Transverse colon (tissue), 4 donors: Measurements from ENCODE around the gene CTRL. TPM values are rescaled to one million over a fixed set of nuclear protein-coding genes. Genes with fewer than 3 reads are reported as not detected.

Experiments
- DNase-seq: peaks from one replicate; pipeline ENCODE4 v3.0.0-alpha.2; 2019
- H3K27ac ChIP-seq, 4 donors: fragments of 200-600 bp; sonication (generic); 2 replicates each; pipeline ENCODE4 v1.5.1; 2016 to 2018; ENCODE audit warnings: inconsistent platforms in 4 of 4
- H3K27me3 ChIP-seq: fragments of 200-600 bp; sonication (generic); 2 replicates; pipeline ENCODE4 v1.5.1; 2017; ENCODE audit warnings: inconsistent platforms
- H3K36me3 ChIP-seq, 4 donors: fragments of 200-600 bp; sonication (generic); 2 replicates each; pipeline ENCODE4 v1.5.1; 2017 to 2019; ENCODE audit warnings: inconsistent platforms in 4 of 4
- H3K4me1 ChIP-seq, 4 donors: fragments of 200-600 bp; sonication (generic); 2 replicates each; pipeline ENCODE4 v1.5.1; 2017 to 2020; ENCODE audit warnings: inconsistent platforms in 4 of 4
- H3K4me3 ChIP-seq, 4 donors: fragments of 200-600 bp; sonication (generic); 1 replicate in 1 of 4; 2 replicates in 3 of 4; pipeline versions ENCODE4 v1.5.1 to v1.6.1; 2017 to 2019; ENCODE audit warnings: inconsistent platforms in 4 of 4
- H3K9me3 ChIP-seq, 2 donors: fragments of 200-600 bp; sonication (generic); 2 replicates each; pipeline ENCODE4 v1.5.1; 2017 to 2019; ENCODE audit warnings: inconsistent platforms in 2 of 2
- CTCF ChIP-seq, 5 experiments: fragments of 200-600 bp in 3 of 5; fragments of 450-650 bp in 2 of 5; sonication (generic) in 3 of 5; IDR thresholded peaks; 1 replicate in 2 of 5; 2 replicates in 3 of 5; pipeline ENCODE4 v1.5.1; 2016 to 2017; ENCODE audit warnings: antibody characterized with exemption in 5 of 5, inconsistent platforms in 3 of 5, mild to moderate bottlenecking in 2 of 5, moderate library complexity in 1 of 5
- EP300 ChIP-seq: sonication (generic); formaldehyde crosslinking; IDR thresholded peaks from one replicate; pipeline ENCODE4 v1.6.1; 2017; ENCODE audit warnings: antibody characterized with exemption, low read depth
- POLR2A ChIP-seq: fragments of 450-650 bp; IDR thresholded peaks from one replicate; pipeline ENCODE4 v1.6.1; 2016; ENCODE audit warnings: antibody characterized with exemption, mild to moderate bottlenecking, moderate library complexity
- POLR2AphosphoS5 ChIP-seq, 3 donors: sonication (generic); formaldehyde crosslinking; IDR thresholded peaks; one replicate each; pipeline ENCODE4 v1.6.1; 2016; ENCODE audit warnings: antibody characterized with exemption in 3 of 3
- WGBS, 2 donors: methylation state at CpG; one replicate each; pipeline ENCODE4 v1.1.5; 2018; ENCODE audit warnings: low coverage in 1 of 2; 5-methylcytosine and 5-hydroxymethylcytosine counted together
- in situ Hi-C, 4 donors: fragments of 200-750 bp; cut with MboI; loops; one replicate each; pipeline versions ENCODE4 v1.15.0 to v1.15.1; 2017; ENCODE audit warnings: low sequenced_read_pairs in 3 of 4, low pct_ligation_motif_present in 1 of 4, low pct_unique_long_range_greater_than_20kb in 1 of 4
- intact Hi-C: fragments of 100-400 bp; cut with DNase I; formaldehyde crosslinking; loops from one replicate; pipeline ENCODE4 v1.15.1; 2023; ENCODE audit warnings: low total_unique reads
- total RNA-seq, 4 donors: library from RNA; depleted of rRNA; stranded (reverse); fragments of >200 nt; gene quantifications; one replicate each; pipeline ENCODE4 v1.1.0, GENCODE V29; 2016

CTRL gene
- total RNA-seq, 4 donors from 2014 or later: 1.6 to 2.1 (median 1.6) TPM; not detected in 1

- DNase-seq: peak; percentile 82
- WGBS, 2 donors: 60% methylated on average over 12 of the region's 13 CpGs; no CpG with 5 or more reads in 1 of the 2 donors
- no peaks in the 10 kb centered on the region for H3K9me3 ChIP-seq
- H3K27ac ChIP-seq: peak overlapping the region; percentile 2 to 74 (median 50)
- no peaks in the 10 kb centered on the region for H3K27me3 ChIP-seq
- TF ChIP-seq EP300 (peak; percentile 48), CTCF (IDR thresholded peaks at IDR 0.05) (no peak), POLR2AphosphoS5 (IDR thresholded peaks at IDR 0.05) (peak; percentile 77 to 92 (median 82)), POLR2A (no peak)
- intact Hi-C loops (no loop called here), in situ Hi-C loops (no loop called here)
- H3K4me3 ChIP-seq: no peak overlapping the region
- H3K4me1 ChIP-seq: peaks cover 9 to 54% (median 31%) of the 10 kb centered on the region in 4 donors
- no peaks in the 10 kb centered on the region for H3K36me3 ChIP-seq
Observed at GRCh38 chr16:67961551-67961957, 29.9 kb upstream of the CTRL start.

DNA sequence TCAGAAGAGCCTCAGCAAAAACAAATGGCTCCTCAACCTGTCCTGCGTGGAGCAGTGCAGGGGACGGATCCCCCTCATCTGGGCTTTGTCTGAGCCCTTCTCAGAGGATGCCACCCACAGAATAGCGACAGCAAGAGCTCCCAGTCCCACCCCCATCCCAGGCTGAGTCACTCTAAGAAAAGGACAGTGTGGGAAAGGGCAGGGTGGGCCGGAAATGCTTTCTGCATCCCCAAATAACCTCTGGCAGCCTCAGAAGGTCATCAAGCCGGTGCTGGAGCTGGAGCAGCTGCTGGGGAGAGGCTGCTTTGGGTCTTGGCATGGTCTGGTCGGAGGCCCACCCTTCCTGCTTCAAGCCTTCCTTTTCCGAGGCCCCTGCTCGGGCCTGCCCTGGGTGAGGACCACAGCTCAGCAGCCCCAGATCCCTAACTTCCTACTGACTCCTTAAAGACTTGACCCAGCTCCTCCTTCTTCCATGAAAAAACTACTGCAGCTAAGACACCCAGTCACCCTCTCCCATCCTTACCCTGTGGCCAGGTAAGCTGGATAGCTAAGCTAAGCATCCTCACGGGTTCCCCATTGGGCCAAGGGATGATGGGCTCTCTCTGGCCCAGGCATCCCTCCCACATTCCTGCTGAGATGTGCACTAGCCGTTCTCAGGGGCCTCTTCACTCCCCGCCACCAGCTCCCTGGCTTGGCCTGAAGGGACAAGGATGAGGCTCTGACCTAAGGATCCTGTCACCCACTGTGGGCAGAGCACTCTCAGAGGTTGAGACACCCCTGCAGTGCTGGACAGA, 28.1 kb upstream of the CTRL start:
- TF ChIP-seq CTCF (IDR thresholded peaks at IDR 0.05): no peak
- peak; percentile 29 to 56 (median 41) for TF ChIP-seq POLR2AphosphoS5 (IDR thresholded peaks at IDR 0.05)
- no peak for TF ChIP-seq POLR2A
- 45 to 66% methylated on average over 4 to 9 of the region's 11 CpGs for WGBS, 2 donors
- Histone ChIP-seq H3K36me3 (no peaks in the 10 kb centered on the region), H3K4me3 (no peak overlapping the region), H3K27ac (peak overlapping the region; percentile 60 to 74 (median 66)), H3K27me3 (no peaks in the 10 kb centered on the region), H3K4me1 (peaks cover 0 to 42% (median 25%) of the 10 kb centered on the region in 4 donors), H3K9me3 (no peaks in the 10 kb centered on the region)
- intact Hi-C loops: no loop called here
- peak; percentile 36 for DNase-seq
- in situ Hi-C loops: no loop called here

- Histone ChIP-seq H3K27me3 (no peaks in the 10 kb centered on the region), H3K4me1 (peaks cover 0 to 28% (median 23%) of the 10 kb centered on the region in 4 donors), H3K27ac (no peak overlapping the region), H3K36me3 (no peaks in the 10 kb centered on the region), H3K9me3 (no peaks in the 10 kb centered on the region), H3K4me3 (no peak overlapping the region)
- intact Hi-C loops: no loop called here
- in situ Hi-C loops: no loop called here
- no peak for DNase-seq
- no peak for TF ChIP-seq CTCF (IDR thresholded peaks at IDR 0.05)
- TF ChIP-seq POLR2A: no peak
- no peak for TF ChIP-seq POLR2AphosphoS5 (IDR thresholded peaks at IDR 0.05)
- no peak for TF ChIP-seq EP300
- 93% methylated on average over 4 of the region's 9 CpGs; no CpG with 5 or more reads in 1 of the 2 donors for WGBS, 2 donors
Observed at GRCh38 chr16:67957622-67958021, 26.0 kb upstream of the CTRL start.

- in situ Hi-C loops: no loop called here
- Histone ChIP-seq H3K27me3 (no peaks in the 10 kb centered on the region), H3K4me1 (peaks cover 0 to 14% (median 6%) of the 10 kb centered on the region in 4 donors), H3K36me3 (no peaks in the 10 kb centered on the region), H3K4me3 (no peak overlapping the region), H3K9me3 (no peaks in the 10 kb centered on the region), H3K27ac (no peak overlapping the region)
- DNase-seq: no peak
- no peak for TF ChIP-seq CTCF (IDR thresholded peaks at IDR 0.05)
- intact Hi-C loops: no loop called here
- WGBS, 2 donors: 79 to 83% methylated on average over 2 to 10 of the region's 10 CpGs
Observed at GRCh38 chr16:67954421-67955196, 22.9 kb upstream of the CTRL start.
